H4 (cell line): ENCODE data around the gene RNF123. TPM values are rescaled to one million over a fixed set of nuclear protein-coding genes. Genes with fewer than 3 reads are reported as not detected.
A peak's percentile ranks its signal among the peaks of the same experiment; 100 is the strongest.

Experiments used
- DNase-seq: peaks from one replicate; pipeline ENCODE4 v3.0.0-alpha.2; 2015; ENCODE audit warnings: low spot score
- total RNA-seq: library from RNA; depleted of rRNA; stranded (reverse); fragments of >200 nt; shearing (Covaris generic); gene quantifications from 2 replicates; pipeline ENCODE4 v1.2.3, GENCODE V29; 2014

RNF123 gene
- total RNA-seq, 1 experiment from 2014 or later: 8.4 TPM

DNA sequence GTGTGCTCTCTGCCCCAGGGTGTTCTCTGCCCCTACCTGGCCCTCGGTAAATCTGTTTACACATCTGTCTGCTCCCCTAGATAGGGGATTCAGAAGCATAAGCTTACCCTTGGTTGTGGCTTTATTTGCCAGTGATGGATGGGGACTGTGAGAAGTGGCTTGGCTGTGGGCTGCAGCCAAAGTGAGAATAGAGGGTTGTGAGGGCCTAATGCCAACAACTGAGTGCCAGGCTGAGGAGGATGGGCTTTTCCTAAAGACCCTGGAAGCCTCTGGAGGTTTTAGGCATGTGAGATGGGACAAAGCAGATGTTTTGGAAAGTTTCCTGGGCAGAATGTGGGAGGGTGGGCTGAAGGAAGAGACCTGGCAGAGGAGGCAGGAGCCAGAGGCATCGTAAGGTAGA is 30.6 kb upstream of the RNF123 start:
- no peak for DNase-seq

- DNase-seq: no peak
Measured at GRCh38 chr3:49659756-49660155, 29.6 kb upstream of the RNF123 start.

DNA sequence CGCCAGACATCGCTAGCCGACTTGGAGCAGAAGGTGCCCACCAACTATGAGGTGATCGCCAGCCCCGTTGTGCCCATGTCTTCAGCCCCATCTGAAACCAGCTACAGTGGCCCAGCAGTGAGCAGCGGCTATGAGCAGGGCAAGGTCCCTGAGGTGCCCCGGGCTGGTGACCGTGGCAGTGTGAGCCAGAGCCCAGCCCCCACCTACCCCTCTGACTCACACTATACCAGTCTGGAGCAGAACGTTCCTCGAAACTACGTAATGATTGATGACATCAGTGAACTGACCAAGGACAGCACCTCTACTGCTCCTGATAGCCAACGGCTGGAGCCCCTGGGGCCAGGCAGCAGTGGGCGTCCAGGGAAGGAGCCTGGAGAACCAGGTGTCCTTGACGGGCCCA is 28.1 kb upstream of the RNF123 start:
- DNase-seq: peak; percentile 14

GRCh38 chr3:49662021-49662420 is 27.3 kb upstream of the RNF123 start:
- DNase-seq: no peak

- DNase-seq: no peak
Measured at GRCh38 chr3:49662720-49663413, 26.5 kb upstream of the RNF123 start.

DNA sequence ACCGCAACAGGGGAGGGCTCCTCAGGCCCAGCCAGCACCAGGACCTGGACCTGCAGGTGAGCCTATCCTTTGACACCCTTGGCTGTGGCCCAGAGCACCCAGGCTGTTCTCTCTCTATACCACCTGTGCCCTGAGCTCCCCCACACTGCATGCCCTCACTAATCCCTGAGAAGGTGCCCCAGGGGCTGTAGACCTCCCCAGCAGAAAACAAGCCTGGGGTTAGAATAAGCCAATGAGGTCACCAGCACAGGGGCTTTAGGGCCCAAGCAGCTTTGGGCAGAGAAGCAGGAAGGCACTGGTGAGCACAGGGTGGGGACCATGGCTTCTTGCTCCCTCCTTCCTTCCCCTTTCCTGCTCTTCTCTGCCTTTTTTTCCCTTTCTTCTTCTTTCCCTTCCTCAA is 25.5 kb upstream of the RNF123 start:
- no peak for DNase-seq

DNA sequence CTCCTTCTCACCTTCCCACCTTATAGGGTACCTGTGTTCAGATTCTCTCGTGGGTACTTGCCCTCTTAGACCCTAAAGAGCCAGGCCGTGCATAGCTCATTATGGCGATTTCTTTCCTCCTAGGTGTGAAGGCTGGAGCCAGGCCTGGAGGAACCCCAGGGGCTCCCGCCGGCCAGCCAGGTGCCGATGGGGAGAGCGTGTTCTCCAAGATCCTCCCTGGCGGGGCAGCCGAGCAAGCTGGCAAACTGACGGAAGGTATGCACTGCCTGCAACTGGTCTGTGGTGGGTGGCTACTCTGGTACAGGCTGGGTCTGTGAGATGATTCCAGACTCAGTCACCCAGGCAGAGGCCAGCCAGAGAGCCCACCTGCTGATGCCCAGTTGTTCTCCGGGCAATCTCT is 25.1 kb upstream of the RNF123 start:
- DNase-seq: no peak

DNA sequence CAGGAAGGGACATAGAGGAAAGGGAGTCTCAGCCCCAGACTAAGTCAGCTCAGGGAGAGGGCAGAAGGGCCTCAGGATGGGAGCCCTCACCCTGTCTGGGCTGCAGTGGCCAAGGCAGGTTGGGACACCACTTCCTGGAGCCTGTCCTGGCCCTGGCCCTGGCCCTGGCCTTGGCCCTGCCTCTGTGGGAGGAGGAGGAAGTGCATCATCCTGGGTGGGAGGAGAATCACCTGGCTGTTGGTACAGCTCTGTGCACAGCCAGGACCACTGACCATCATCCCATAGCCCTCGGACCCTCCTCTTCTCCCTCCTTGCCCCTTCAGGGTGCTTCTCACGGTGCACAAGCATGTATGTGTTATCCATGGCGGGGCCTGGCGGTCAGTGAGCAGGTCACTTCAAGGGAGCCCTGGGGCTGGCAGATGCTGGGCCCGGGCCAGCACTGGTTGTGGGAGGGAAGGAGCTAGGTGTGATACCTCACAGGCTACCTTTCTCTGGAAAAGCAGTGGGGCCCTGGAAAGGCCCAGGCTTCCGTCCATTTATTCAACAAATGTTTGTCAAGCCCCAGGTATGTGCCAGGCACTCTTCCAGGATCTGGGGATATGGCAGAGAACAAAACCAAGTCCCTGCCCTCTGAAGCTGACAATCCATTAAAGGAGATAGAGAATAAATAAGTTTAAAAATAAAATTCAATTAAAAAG is 23.4 kb upstream of the RNF123 start:
- DNase-seq: no peak

DNA sequence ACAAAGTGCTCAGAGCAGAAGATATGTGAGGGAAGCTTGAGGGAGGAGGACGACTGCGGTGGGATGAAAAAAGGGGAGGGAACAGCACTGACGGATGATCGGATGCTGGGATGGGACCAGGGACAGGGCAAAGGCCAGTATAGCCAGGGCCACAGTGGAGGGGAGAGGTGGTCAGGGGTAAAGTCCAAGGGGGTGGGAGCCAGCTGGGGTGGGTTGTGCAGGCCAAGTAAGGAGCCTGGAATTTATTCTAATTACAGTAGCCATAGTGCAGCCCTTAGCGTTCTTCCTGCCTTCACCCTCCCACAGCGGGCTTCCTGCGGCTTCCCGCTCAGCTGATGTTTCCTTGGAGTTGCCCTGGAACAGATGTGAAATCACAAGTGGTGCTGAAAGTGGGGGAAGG is 22.8 kb upstream of the RNF123 start:
- no peak for DNase-seq

- no peak for DNase-seq
Measured at GRCh38 chr3:49667701-49668413, 21.5 kb upstream of the RNF123 start.

DNA sequence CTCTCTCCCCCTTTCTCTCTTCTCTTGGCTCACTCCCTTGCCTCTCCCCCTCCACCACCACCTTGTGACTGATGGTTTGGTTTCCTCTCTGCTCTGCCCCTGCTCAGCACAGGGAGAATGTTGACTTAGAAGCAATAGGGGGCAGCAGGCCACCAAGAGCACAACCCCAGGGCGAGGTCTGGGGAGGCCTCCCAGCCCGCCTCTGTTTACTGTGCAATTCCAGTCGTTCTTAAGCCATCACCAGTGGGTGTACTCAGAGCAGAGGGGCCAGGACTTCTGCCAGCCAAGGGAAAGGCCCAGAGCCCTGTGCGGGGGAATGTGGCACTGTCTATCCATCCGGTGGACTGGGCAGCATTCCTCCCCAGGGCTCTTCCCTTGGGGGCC is 21.0 kb upstream of the RNF123 start:
- no peak for DNase-seq

- DNase-seq: no peak
Measured at GRCh38 chr3:49668861-49669260, 20.5 kb upstream of the RNF123 start.

DNA sequence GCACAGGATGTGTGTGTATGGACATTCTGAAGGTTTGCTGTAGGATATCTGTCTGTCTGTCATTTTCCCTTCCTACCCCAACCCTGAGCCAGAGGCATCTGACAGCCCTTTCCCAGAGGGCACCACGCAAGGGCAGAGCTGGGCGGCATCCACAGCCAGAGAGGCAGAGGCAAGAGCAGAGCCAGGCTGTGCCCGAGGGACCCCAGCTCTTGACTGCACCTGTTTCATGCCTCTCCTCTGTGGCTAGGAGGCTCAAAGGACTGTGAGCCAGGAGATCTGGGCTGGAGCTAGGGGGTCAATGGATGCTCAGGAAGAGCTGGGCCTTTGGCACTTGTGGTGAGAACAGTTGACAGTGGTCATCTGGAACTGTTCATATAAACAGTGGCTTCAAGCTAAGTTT is 20.0 kb upstream of the RNF123 start:
- no peak for DNase-seq

- no peak for DNase-seq
Measured at GRCh38 chr3:49670940-49671290, 18.4 kb upstream of the RNF123 start.

- DNase-seq: peak; percentile 46
Measured at GRCh38 chr3:49671291-49672288, 17.8 kb upstream of the RNF123 start.

DNA sequence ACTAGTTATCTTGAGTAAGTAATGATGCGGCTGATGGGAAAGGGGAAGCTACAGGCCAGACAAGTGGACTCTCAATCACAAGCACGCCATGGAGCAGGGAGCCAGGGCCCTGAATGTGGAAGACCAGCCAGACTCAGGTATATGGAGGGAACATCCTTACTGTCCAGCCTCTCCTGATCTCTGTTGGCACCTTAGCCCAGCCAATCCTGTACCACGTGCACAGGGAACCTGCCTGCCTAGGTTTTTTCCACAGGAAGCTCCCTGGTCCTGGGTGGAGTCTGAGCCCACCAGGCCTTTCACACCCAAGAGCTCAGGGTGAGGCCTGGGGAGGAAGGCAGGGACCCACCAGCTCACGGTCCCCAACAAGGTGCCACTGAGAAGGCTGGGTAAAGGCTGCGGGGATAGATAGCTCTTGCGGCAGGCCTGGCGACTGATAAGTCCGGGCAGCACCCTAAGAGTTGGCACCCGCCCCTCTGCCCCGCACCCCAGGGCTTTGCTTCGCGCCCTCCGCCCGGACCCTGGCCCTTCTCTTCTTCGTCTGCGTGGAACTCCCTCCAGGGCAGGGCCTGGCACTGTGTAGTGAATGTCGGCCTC is 16.1 kb upstream of the RNF123 start:
- DNase-seq: peak; percentile 10

DNA sequence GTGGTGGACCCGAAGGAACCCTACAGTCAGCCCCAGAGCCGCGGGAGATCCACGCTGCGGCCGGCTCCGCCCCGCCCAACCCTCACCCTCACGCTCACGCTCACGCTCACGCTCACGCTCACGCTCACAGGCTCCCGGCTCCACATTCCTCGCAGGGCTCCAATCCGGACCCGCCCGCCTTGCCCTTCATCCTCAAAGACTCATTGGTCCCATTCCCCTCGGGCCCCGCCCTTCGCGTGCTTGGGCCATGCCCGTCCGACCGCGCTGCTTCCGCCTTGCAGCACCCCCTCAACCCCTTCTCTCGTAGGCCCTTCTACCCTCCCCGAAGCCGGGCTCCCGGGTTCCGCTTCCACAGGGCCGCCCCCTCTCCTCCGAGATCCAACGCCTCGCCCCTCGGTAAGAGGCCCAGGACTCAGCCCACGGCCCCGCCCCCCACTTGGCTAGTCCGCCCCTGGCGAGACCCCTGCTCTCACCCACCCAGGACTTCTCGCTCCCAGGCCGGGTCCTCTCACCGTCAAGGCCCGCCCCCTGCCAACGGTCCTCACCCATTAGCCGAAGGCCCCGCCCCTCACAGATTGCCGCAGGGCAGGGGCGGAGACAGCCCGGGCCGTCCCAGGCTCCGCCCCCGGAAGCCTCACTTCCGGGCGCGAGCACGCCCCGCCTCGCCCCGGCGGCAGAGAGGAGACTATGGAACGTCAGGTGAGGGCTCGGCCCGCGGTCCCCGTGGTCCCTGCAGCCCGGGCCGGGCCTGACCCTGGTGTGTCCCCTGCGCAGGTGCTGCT is 15.5 kb upstream of the RNF123 start, which contains the start of gene APEH:
APEH (plus strand) TSS at position 637 of the 782 bp plus-strand sequence; CDS start at position 688, 51 bp downstream.
- peak; percentile 95 for DNase-seq

- DNase-seq: no peak
Measured at GRCh38 chr3:49674497-49674983, 14.8 kb upstream of the RNF123 start.

- DNase-seq: no peak
Measured at GRCh38 chr3:49675912-49676311, 13.4 kb upstream of the RNF123 start.

DNA sequence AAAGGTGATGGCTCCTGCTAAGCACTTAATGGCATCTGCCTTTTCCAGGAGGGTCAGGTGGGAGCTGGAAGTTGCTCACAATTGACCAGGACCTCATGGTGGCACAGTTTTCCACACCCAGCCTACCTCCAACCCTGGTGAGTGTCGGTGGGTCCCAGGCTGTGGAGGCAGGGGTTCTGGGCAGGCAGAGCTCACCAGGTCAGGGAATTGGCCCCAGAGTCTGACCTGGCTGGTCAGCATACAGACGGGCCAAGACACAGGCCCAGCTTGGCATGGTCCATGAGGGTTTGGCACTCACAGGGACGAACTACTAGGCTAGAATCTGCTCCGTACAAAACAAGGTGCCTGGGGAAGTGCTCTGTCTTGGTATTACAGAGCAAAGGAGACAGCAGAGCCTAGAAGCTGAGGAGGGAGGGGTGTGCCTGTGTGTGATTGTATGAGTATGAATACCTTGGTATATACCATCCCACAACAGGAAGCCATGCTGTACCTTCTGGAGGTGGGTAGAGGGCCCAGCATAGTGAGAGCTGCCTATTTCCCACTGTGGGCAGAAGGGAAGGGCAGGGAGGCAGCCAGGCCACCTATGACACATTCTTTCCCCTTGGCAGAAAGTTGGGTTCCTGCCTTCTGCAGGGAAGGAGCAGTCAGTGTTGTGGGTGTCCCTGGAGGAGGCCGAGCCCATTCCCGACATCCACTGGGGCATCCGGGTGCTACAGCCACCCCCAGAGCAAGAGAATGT is 8.7 kb upstream of the RNF123 start:
- no peak for DNase-seq
